Loucy (cell line): ENCODE measurements around the gene PAQR6.

Experiments
- CTCF ChIP-seq: fragments of 200-600 bp; sonication (generic); conservative IDR thresholded peaks from 2 replicates; pipeline ENCODE4 v1.5.1; 2014; ENCODE audit warnings: mild to moderate bottlenecking, antibody characterized with exemption, low read length
- EZH2phosphoT487 ChIP-seq: fragments of 200-600 bp; IDR thresholded peaks from 2 replicates; pipeline ENCODE4 v1.6.1; 2018; ENCODE audit warnings: antibody characterized with exemption, mild to moderate bottlenecking, moderate library complexity, borderline replicate concordance

DNA sequence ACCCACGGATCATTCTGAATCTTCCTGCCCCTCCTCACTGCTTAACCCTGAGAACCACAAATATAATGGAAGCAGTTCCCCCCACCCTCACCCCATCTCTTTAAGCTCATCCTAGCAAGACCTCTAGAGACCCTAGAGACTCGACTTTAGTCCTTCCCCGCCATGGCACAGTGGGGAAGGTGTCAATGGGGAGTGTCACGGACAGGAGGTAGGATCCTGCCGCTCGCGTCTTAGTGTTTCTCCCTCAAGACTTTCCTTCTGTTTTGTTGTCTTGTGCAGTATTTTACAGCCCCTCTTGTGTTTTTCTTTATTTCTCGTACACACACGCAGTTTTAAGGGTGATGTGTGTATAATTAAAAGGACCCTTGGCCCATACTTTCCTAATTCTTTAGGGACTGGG lies 35.7 kb downstream of the PAQR6 start:
- no peak for TF ChIP-seq CTCF
- no peak for TF ChIP-seq EZH2phosphoT487
